HEK293 (cell line): Measurements from ENCODE around the gene TMEM239.

Experiments
- CTCF ChIA-PET: fragments of 350-600 bp; formaldehyde crosslinking; extraction: SDS; loops from one replicate; lab custom pipeline; 2021; ENCODE audit warnings: antibody characterized with exemption; lab: Yijun Ruan, JAX
- POLR2A ChIA-PET: fragments of 300-600 bp; formaldehyde crosslinking; extraction: SDS; loops from one replicate; lab custom pipeline; 2020; ENCODE audit warnings: antibody characterized with exemption, inconsistent platforms; lab: Yijun Ruan, JAX
- H3K27ac ChIP-seq: fragments of 200-500 bp; sonication (Bioruptor generic); 2 replicates; pipeline ENCODE4 v1.5.1; 2014; ENCODE audit warnings: low read depth, low read length, control low read depth, inconsistent platforms; ENCODE audit errors: extremely low read depth
- H3K36me3 ChIP-seq, 2 experiments: fragments of 200-500 bp in 1 of 2; sonication (Bioruptor generic) in 1 of 2; 1 replicate in 1 of 2; 2 replicates in 1 of 2; pipeline ENCODE4 v1.5.1; 2014 to 2017; ENCODE audit warnings: inconsistent platforms in 2 of 2, low read length in 2 of 2; ENCODE audit not compliant: control insufficient read depth in 2 of 2, insufficient read depth in 1 of 2
- H3K4me1 ChIP-seq: fragments of 200-500 bp; sonication (Bioruptor generic); 2 replicates; pipeline ENCODE4 v1.5.1; 2014; ENCODE audit warnings: mild to moderate bottlenecking, low read length, inconsistent platforms; ENCODE audit not compliant: control insufficient read depth, insufficient read depth
- H3K4me3 ChIP-seq: 2 replicates; pipeline ENCODE4 v1.5.1; 2011; ENCODE audit warnings: low read depth, mild to moderate bottlenecking, control low read depth, low read length, moderate library complexity
- H3K9me3 ChIP-seq: fragments of 200-500 bp; sonication (Bioruptor generic); 2 replicates; pipeline ENCODE4 v1.5.1; 2014; ENCODE audit warnings: low read depth, low read length, inconsistent platforms; ENCODE audit not compliant: control insufficient read depth, insufficient read depth
- HOXC10 ChIP-seq: sonication (generic); formaldehyde crosslinking; IDR thresholded peaks from 2 replicates; pipeline ENCODE4 v1.8.1; 2023; ENCODE audit warnings: mild to moderate bottlenecking, missing genetic modification reagents
- KLF1 ChIP-seq: fragments of 450-650 bp; formaldehyde crosslinking; IDR thresholded peaks from 2 replicates; pipeline ENCODE4 v1.5.1; 2016; ENCODE audit warnings: missing biosample characterization, missing genetic modification characterization
- SCRT2 ChIP-seq: fragments of 450-650 bp; formaldehyde crosslinking; IDR thresholded peaks from 2 replicates; pipeline ENCODE4 v1.5.1; 2016; ENCODE audit warnings: missing biosample characterization, missing genetic modification characterization
- ZFHX2 ChIP-seq: fragments of 450-650 bp; formaldehyde crosslinking; conservative IDR thresholded peaks from 2 replicates; pipeline ENCODE4 v1.5.1; 2016; ENCODE audit warnings: missing biosample characterization, missing genetic modification characterization
- ZFP69B ChIP-seq: fragments of 450-650 bp; formaldehyde crosslinking; IDR thresholded peaks from 2 replicates; pipeline ENCODE4 v1.5.1; 2016; ENCODE audit warnings: missing biosample characterization, missing genetic modification characterization
- ZNF132 ChIP-seq: fragments of 450-650 bp; formaldehyde crosslinking; IDR thresholded peaks from 2 replicates; pipeline ENCODE4 v1.5.1; 2017; ENCODE audit warnings: missing biosample characterization, missing genetic modification characterization, borderline replicate concordance
- ZNF157 ChIP-seq: fragments of 450-650 bp; formaldehyde crosslinking; IDR thresholded peaks from 2 replicates; pipeline ENCODE4 v1.5.1; 2016; ENCODE audit warnings: missing biosample characterization, missing genetic modification characterization
- ZNF184 ChIP-seq: fragments of 450-650 bp; IDR thresholded peaks from 2 replicates; pipeline ENCODE4 v1.5.1; 2018; ENCODE audit warnings: missing biosample characterization, mild to moderate bottlenecking, missing genetic modification characterization
- ZNF239 ChIP-seq: fragments of 450-650 bp; formaldehyde crosslinking; IDR thresholded peaks from 2 replicates; pipeline ENCODE4 v1.5.1; 2016; ENCODE audit warnings: missing biosample characterization, missing genetic modification characterization
- ZNF266 ChIP-seq: fragments of 450-650 bp; formaldehyde crosslinking; IDR thresholded peaks from 2 replicates; pipeline ENCODE4 v1.5.1; 2016; ENCODE audit warnings: missing biosample characterization, missing genetic modification characterization, low read depth
- ZNF341 ChIP-seq: fragments of 450-650 bp; formaldehyde crosslinking; IDR thresholded peaks from 2 replicates; pipeline ENCODE4; 2016; ENCODE audit warnings: low read depth, missing biosample characterization, missing genetic modification characterization
- ZNF394 ChIP-seq: fragments of 450-650 bp; formaldehyde crosslinking; IDR thresholded peaks from 2 replicates; pipeline ENCODE4 v1.5.1; 2016; ENCODE audit warnings: missing biosample characterization, missing genetic modification characterization, mild to moderate bottlenecking, moderate library complexity, borderline replicate concordance
- ZNF433 ChIP-seq: fragments of 450-650 bp; formaldehyde crosslinking; IDR thresholded peaks from 2 replicates; pipeline ENCODE4 v1.5.1; 2016; ENCODE audit warnings: missing biosample characterization, missing genetic modification characterization, low read depth
- ZNF548 ChIP-seq: fragments of 450-650 bp; formaldehyde crosslinking; IDR thresholded peaks from 2 replicates; pipeline ENCODE4 v1.5.1; 2016; ENCODE audit warnings: missing biosample characterization, missing genetic modification characterization
- ZNF555 ChIP-seq: fragments of 450-650 bp; formaldehyde crosslinking; conservative IDR thresholded peaks from 2 replicates; pipeline ENCODE4 v1.5.1; 2017; ENCODE audit warnings: missing biosample characterization, mild to moderate bottlenecking, missing genetic modification characterization, inconsistent platforms
- ZNF626 ChIP-seq: fragments of 450-650 bp; sonication (Bioruptor Pico); formaldehyde crosslinking; IDR thresholded peaks from 2 replicates; pipeline ENCODE4 v1.5.1; 2018; ENCODE audit warnings: missing biosample characterization, missing genetic modification characterization, inconsistent platforms
- ZNF670 ChIP-seq: fragments of 450-650 bp; formaldehyde crosslinking; IDR thresholded peaks from 2 replicates; pipeline ENCODE4 v1.5.1; 2016; ENCODE audit warnings: missing biosample characterization, missing genetic modification characterization, low read depth
- ZNF677 ChIP-seq: fragments of 450-650 bp; IDR thresholded peaks from 2 replicates; pipeline ENCODE4 v1.5.0; 2018; ENCODE audit warnings: missing biosample characterization, mild to moderate bottlenecking, missing genetic modification characterization, moderate library complexity
- ZNF701 ChIP-seq: fragments of 450-650 bp; formaldehyde crosslinking; IDR thresholded peaks from 2 replicates; pipeline ENCODE4 v1.5.1; 2016; ENCODE audit warnings: missing biosample characterization, missing genetic modification characterization
- ZSCAN23 ChIP-seq: fragments of 450-650 bp; formaldehyde crosslinking; IDR thresholded peaks from 2 replicates; pipeline ENCODE4 v1.5.1; 2016; ENCODE audit warnings: missing biosample characterization, missing genetic modification characterization
- TF ChIP-seq, protein P1 (sequence below): fragments of 450-650 bp; formaldehyde crosslinking; IDR thresholded peaks from 2 replicates; pipeline ENCODE4 v1.5.1; 2016; ENCODE audit warnings: missing biosample characterization, missing genetic modification characterization
- TF ChIP-seq, protein P2 (sequence below): fragments of 450-650 bp; IDR thresholded peaks from 2 replicates; pipeline ENCODE4 v1.5.1; 2018; ENCODE audit warnings: missing biosample characterization, missing genetic modification characterization
- TF ChIP-seq, protein P3 (sequence below): fragments of 450-650 bp; formaldehyde crosslinking; IDR thresholded peaks from 2 replicates; pipeline ENCODE4 v1.5.1; 2017; ENCODE audit warnings: missing biosample characterization, missing genetic modification characterization
- TF ChIP-seq, protein P4 (sequence below): fragments of 450-650 bp; formaldehyde crosslinking; IDR thresholded peaks from 2 replicates; pipeline ENCODE4 v1.5.1; 2016; ENCODE audit warnings: missing biosample characterization, missing genetic modification characterization
- TF ChIP-seq, protein P5 (sequence below): fragments of 450-650 bp; formaldehyde crosslinking; IDR thresholded peaks from 2 replicates; pipeline ENCODE4 v1.5.1; 2017; ENCODE audit warnings: missing biosample characterization, mild to moderate bottlenecking, missing genetic modification characterization, moderate library complexity

The TMEM239 gene

DNA sequence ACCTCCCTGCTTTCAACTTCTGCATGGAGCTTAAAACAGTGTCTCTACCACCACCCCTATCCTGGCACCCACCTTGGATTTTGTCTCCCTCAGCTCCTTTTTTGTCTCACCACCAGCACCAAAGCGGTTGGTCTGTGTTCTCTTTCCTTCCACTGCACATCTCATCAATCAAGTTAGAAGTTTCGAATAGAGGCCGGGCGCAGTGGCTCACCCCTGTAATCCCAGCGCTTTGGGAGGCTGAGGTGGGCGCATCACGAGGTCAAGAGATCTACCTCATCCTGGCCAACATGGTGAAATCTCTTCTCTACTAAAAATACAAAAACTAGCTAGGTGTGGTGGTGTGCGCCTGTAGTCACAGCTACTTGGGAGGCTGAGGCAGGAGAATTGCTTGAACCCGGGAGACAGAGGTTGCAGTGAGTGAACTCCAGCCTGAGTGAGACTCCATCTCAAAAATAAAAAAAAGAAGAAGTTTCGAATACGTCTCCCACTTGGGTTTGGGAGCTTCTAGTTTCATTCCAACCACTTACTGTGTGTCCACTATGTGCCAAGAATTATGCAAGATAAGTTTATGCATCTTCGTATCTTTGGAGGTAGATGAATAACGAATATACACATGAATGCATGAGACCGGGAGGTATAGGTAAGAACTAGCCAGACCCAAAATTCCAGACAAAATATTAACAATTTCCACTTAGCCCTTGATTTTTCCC is 18.4 kb downstream of the TMEM239 start:
- POLR2A ChIA-PET, result interaction anchor here (0.5 kb wide), 1 partner anchor 100 kb away, joined by 3 read pairs; no protein-coding TSS in a partner anchor
- H3K36me3 ChIP-seq, result peaks cover 9 to 53% of the 10 kb centered on the region in 2 experiments; a peak in 2 of 3 replicates
- TF ChIP-seq ZNF433 (tag by site-specific recombination) (no peak), ZFP69B (tag by site-specific recombination) (no peak), ZNF670 (tag by site-specific recombination) (no peak), ZNF157 (tag by site-specific recombination) (no peak)
- TF ChIP-seq, protein P1, sequence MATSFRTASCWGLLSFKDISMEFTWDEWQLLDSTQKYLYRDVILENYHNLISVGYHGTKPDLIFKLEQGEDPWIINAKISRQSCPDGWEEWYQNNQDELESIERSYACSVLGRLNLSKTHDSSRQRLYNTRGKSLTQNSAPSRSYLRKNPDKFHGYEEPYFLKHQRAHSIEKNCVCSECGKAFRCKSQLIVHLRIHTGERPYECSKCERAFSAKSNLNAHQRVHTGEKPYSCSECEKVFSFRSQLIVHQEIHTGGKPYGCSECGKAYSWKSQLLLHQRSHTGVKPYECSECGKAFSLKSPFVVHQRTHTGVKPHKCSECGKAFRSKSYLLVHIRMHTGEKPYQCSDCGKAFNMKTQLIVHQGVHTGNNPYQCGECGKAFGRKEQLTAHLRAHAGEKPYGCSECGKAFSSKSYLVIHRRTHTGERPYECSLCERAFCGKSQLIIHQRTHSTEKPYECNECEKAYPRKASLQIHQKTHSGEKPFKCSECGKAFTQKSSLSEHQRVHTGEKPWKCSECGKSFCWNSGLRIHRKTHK (tag by site-specific recombination), result no peak
- TF ChIP-seq, protein P2, sequence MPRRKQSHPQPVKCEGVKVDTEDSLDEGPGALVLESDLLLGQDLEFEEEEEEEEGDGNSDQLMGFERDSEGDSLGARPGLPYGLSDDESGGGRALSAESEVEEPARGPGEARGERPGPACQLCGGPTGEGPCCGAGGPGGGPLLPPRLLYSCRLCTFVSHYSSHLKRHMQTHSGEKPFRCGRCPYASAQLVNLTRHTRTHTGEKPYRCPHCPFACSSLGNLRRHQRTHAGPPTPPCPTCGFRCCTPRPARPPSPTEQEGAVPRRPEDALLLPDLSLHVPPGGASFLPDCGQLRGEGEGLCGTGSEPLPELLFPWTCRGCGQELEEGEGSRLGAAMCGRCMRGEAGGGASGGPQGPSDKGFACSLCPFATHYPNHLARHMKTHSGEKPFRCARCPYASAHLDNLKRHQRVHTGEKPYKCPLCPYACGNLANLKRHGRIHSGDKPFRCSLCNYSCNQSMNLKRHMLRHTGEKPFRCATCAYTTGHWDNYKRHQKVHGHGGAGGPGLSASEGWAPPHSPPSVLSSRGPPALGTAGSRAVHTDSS (tag by site-specific recombination), result no peak

DNA sequence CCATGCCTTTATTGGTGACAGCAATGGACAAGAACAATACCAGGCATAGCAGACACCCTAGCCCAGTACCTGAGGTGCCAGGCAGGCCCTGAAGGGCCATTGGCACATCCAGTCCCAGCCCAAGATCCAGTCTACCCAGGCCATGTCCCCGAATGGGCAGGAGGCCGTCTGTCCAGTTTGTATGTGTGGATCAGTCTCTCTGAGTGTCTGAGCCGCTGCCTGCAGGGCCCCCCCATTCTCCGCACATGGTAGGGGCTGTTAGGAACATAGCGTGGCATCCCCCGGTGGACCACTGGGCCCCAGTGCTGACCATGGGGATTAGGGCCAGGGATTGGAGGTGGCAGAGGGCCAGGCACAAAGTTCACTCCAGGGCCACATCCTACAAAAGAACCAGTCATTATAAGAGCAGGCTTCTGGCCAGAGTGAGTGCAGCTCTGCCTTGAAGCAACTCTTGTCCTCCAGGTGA is 19.2 kb downstream of the TMEM239 start:
- H3K9me3 ChIP-seq, result no peaks in the 10 kb centered on the region
- H3K4me1 ChIP-seq, result peaks cover 4% of the 10 kb centered on the region; the same call in 1 of the 2 replicates
- CTCF ChIA-PET, result no interaction called here
- no peak overlapping the region for H3K4me3 ChIP-seq
- H3K36me3 ChIP-seq, result peaks cover 9 to 55% of the 10 kb centered on the region in 2 experiments; a peak in 2 of 3 replicates
- POLR2A ChIA-PET, result interaction anchor here (1.4 kb wide), 1 partner anchor 13 kb away, joined by 3 read pairs; no protein-coding TSS in a partner anchor
- no peak overlapping the region for H3K27ac ChIP-seq
- TF ChIP-seq ZNF239 (tag by site-specific recombination), result no peak
- TF ChIP-seq, protein P2 (tag by site-specific recombination), result no peak
- TF ChIP-seq KLF1 (tag by site-specific recombination), result no peak
- TF ChIP-seq ZNF548 (tag by site-specific recombination), result no peak
- TF ChIP-seq, protein P3, sequence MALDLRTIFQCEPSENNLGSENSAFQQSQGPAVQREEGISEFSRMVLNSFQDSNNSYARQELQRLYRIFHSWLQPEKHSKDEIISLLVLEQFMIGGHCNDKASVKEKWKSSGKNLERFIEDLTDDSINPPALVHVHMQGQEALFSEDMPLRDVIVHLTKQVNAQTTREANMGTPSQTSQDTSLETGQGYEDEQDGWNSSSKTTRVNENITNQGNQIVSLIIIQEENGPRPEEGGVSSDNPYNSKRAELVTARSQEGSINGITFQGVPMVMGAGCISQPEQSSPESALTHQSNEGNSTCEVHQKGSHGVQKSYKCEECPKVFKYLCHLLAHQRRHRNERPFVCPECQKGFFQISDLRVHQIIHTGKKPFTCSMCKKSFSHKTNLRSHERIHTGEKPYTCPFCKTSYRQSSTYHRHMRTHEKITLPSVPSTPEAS (tag by site-specific recombination), result no peak
- TF ChIP-seq ZNF555, result no peak
- TF ChIP-seq ZNF266, result no peak
- no peak for TF ChIP-seq ZNF184 (tag by site-specific recombination)
- no peak for TF ChIP-seq ZNF341
- TF ChIP-seq SCRT2 (tag by site-specific recombination), result no peak
- no peak for TF ChIP-seq ZSCAN23 (tag by site-specific recombination)
- no peak for TF ChIP-seq ZNF701 (tag by site-specific recombination)
- TF ChIP-seq, protein P4, sequence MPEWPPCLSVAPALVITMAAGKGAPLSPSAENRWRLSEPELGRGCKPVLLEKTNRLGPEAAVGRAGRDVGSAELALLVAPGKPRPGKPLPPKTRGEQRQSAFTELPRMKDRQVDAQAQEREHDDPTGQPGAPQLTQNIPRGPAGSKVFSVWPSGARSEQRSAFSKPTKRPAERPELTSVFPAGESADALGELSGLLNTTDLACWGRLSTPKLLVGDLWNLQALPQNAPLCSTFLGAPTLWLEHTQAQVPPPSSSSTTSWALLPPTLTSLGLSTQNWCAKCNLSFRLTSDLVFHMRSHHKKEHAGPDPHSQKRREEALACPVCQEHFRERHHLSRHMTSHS (tag by site-specific recombination), result no peak
- TF ChIP-seq ZNF394 (tag by site-specific recombination), result no peak
- TF ChIP-seq ZNF677, result no peak
- TF ChIP-seq ZNF626 (tag by site-specific recombination), result no peak
- TF ChIP-seq ZNF132 (tag by site-specific recombination), result no peak
- TF ChIP-seq, protein P5, sequence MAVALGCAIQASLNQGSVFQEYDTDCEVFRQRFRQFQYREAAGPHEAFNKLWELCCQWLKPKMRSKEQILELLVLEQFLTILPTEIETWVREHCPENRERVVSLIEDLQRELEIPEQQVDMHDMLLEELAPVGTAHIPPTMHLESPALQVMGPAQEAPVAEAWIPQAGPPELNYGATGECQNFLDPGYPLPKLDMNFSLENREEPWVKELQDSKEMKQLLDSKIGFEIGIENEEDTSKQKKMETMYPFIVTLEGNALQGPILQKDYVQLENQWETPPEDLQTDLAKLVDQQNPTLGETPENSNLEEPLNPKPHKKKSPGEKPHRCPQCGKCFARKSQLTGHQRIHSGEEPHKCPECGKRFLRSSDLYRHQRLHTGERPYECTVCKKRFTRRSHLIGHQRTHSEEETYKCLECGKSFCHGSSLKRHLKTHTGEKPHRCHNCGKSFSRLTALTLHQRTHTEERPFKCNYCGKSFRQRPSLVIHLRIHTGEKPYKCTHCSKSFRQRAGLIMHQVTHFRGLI, result no peak
- TF ChIP-seq ZFHX2 (tag by site-specific recombination), result no peak
- TF ChIP-seq HOXC10 (CRISPR knock-in tag), result no peak
- TF ChIP-seq, all 188 proteins: peak for 0

More for the DNA sequence above, 18.4 kb downstream of the TMEM239 start:
- Histone ChIP-seq H3K4me3 (no peak overlapping the region), H3K9me3 (no peaks in the 10 kb centered on the region), H3K4me1 (no peaks in the 10 kb centered on the region), H3K27ac (no peak overlapping the region)
- CTCF ChIA-PET, result interaction anchor here (0.6 to 2.4 kb wide), 4 partner anchors 16 to 180 kb away, joined by 3 to 10 read pairs (median 4); no protein-coding TSS in a partner anchor
